Hypothalamus (tissue), 51 donors: Measurements from ENCODE around the gene TRAF3.
"Not testable (repeated sequence)": the region's sequence is repeated elsewhere in the genome, so short reads cannot be mapped to it uniquely, and the experiment has no call there.

ENCODE experiments used
- DNase-seq, 51 donors: peaks; one replicate each; lab custom pipeline; 2025; lab: John Stamatoyannopoulos, UW

The TRAF3 gene

GRCh38 chr14:102915292-102916110, 138.3 kb downstream of the TRAF3 start:
- DNase-seq, result no peak

GRCh38 chr14:102916347-102917055, 139.3 kb downstream of the TRAF3 start:
- no peak for DNase-seq

GRCh38 chr14:102917056-102917385, 139.8 kb downstream of the TRAF3 start:
- no peak for DNase-seq

GRCh38 chr14:102917469-102918211, 140.4 kb downstream of the TRAF3 start:
- peak in 21 of 51 donors; percentile 12 to 61 (median 30) for DNase-seq

- DNase-seq, result no peak
These were observed 141.2 kb downstream of the TRAF3 start for GRCh38 chr14:102918438-102918837.

- no peak for DNase-seq
These were observed 143.2 kb downstream of the TRAF3 start for GRCh38 chr14:102920273-102920997.

GRCh38 chr14:102920998-102921304, 143.7 kb downstream of the TRAF3 start:
- no peak for DNase-seq

GRCh38 chr14:102922490-102923200, 145.4 kb downstream of the TRAF3 start, which contains the start of gene AMN:
AMN (plus strand) TSS chr14:102922663; CDS start chr14:102922689, 26 bp downstream.
- DNase-seq, result no peak

GRCh38 chr14:102923201-102923924, 146.1 kb downstream of the TRAF3 start:
- DNase-seq, result no peak

GRCh38 chr14:102923925-102924486, 146.8 kb downstream of the TRAF3 start:
- no peak for DNase-seq

GRCh38 chr14:102924632-102925588, 147.7 kb downstream of the TRAF3 start:
- no peak for DNase-seq

- no peak for DNase-seq
These were observed 148.4 kb downstream of the TRAF3 start for GRCh38 chr14:102925646-102926045.

- DNase-seq, result no peak
These were observed 148.9 kb downstream of the TRAF3 start for GRCh38 chr14:102926104-102926503.

GRCh38 chr14:102926840-102927239, 149.6 kb downstream of the TRAF3 start:
- not testable (repeated sequence) for DNase-seq

GRCh38 chr14:102927346-102927877, 150.2 kb downstream of the TRAF3 start:
- DNase-seq, result no peak

GRCh38 chr14:102927878-102928411, 150.7 kb downstream of the TRAF3 start:
- DNase-seq, result no peak
